ENCODE measurements around the gene GFAP. TPM values are rescaled to one million over a fixed set of nuclear protein-coding genes. Genes with fewer than 3 reads are reported as not detected.

Gene GFAP
- total RNA-seq, 2 experiments from 2014 or later, result not detected

- intact Hi-C loops (cut with micrococcal nuclease), result no loop called here
- no peaks in the 10 kb centered on the region for H3K36me3 Mint-ChIP-seq (ENCODE audit: low read depth)
- H3K27me3 Mint-ChIP-seq, result peaks cover 10% of the 10 kb centered on the region
- H3K4me1 Mint-ChIP-seq (ENCODE audit: low read depth), result peaks cover 2% of the 10 kb centered on the region
- ATAC-seq (no peak), DNase-seq (no peak)
- POLR2A ChIA-PET, result no interaction called here
- no peak overlapping the region for H3K4me3 Mint-ChIP-seq
- TF ChIP-seq CTCF (IDR thresholded peaks at IDR 0.05), result no peak
- H3K27ac Mint-ChIP-seq, result no peak overlapping the region
- CTCF ChIA-PET, result no interaction called here
- no peaks in the 10 kb centered on the region for H3K9me3 Mint-ChIP-seq
These were observed 9.2 kb downstream of the GFAP start for GRCh38 chr17:44906010-44906646.

DNA sequence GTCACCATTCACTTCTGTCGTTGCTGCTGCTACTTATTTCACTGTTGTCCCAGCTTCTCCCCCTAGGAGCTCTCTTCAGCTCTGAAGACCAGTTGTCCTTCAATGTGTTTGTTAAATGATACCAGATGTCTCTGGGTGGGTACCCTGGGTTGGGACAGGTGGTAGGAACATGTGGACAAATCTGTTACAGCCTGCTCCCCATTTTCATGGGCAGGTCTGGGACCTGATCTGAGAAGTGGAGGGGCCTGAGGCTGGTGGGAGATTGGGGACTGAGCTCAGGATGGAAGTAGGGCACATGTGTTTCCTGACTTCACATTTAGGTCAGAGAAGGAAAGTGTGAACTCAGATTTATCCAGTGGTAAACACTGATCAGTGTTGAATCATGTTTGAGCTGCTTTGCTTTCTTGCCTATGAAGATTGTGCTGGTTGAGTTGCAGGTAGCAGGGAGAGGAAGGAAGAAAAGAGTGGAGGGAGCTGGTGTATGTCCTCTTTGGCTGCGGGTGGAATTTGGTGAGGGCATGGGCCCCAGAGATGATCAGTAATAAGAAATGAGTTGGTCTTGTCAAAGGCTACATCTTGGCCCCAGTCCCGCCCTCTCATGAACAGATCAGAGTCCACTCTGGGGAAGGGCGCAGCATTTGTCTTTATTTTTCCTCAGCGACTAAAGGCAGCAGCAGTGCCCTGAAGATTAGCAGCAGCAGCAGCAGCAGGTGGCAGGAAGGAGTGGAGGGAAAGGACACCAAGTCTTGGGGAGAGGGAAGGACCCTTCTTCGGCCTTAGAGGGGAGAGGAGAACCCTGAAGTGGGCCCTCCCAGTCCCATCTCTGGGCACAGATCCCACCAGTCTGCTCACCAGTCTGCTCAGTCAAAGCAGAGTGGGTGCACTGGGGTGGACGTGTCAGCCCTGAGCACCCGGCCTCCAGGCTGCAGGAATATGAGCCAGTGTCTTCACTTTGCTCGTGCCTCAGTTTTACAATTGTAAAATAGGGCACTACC, 10.0 kb downstream of the GFAP start:
- Mint-ChIP-seq H3K27ac (no peak overlapping the region), H3K36me3 (ENCODE audit: low read depth) (no peaks in the 10 kb centered on the region), H3K4me1 (ENCODE audit: low read depth) (peaks cover 1% of the 10 kb centered on the region), H3K9me3 (no peaks in the 10 kb centered on the region), H3K4me3 (no peak overlapping the region), H3K27me3 (peaks cover 3% of the 10 kb centered on the region)
- intact Hi-C loops (cut with micrococcal nuclease), result no loop called here
- POLR2A ChIA-PET, result no interaction called here
- CTCF ChIA-PET, result interaction anchor here (2.7 kb wide), 1 partner anchor 116 kb away, joined by 6 read pairs; no protein-coding TSS in a partner anchor
- DNase-seq (no peak), ATAC-seq (no peak)
- no peak for TF ChIP-seq CTCF (IDR thresholded peaks at IDR 0.05)

- no peak overlapping the region for H3K4me3 Mint-ChIP-seq
- ATAC-seq (no peak), DNase-seq (no peak)
- H3K4me1 Mint-ChIP-seq (ENCODE audit: low read depth), result peaks cover 8% of the 10 kb centered on the region
- ChIA-PET POLR2A (no interaction called here), CTCF (interaction anchor here (2.7 kb wide), 1 partner anchor 117 kb away, joined by 6 read pairs; no protein-coding TSS in a partner anchor)
- intact Hi-C loops (cut with micrococcal nuclease), result no loop called here
- H3K27me3 Mint-ChIP-seq, result peaks cover 2% of the 10 kb centered on the region
- TF ChIP-seq CTCF (IDR thresholded peaks at IDR 0.05), result no peak
- H3K27ac Mint-ChIP-seq, result no peak overlapping the region
- H3K36me3 Mint-ChIP-seq (ENCODE audit: low read depth), result no peaks in the 10 kb centered on the region
- no peaks in the 10 kb centered on the region for H3K9me3 Mint-ChIP-seq
These were observed 11.0 kb downstream of the GFAP start for GRCh38 chr17:44904001-44904984.

- H3K4me1 Mint-ChIP-seq (ENCODE audit: low read depth), result peaks cover 14% of the 10 kb centered on the region
- H3K4me3 Mint-ChIP-seq, result no peak overlapping the region
- no peak for TF ChIP-seq CTCF (IDR thresholded peaks at IDR 0.05)
- ChIA-PET POLR2A (no interaction called here), CTCF (interaction anchor here (0.7 to 2.7 kb wide), 8 partner anchors 10 to 197 kb away, joined by 3 to 6 read pairs (median 3); no protein-coding TSS in a partner anchor)
- H3K9me3 Mint-ChIP-seq, result no peaks in the 10 kb centered on the region
- ATAC-seq, result no peak
- H3K27me3 Mint-ChIP-seq, result no peaks in the 10 kb centered on the region
- peaks cover 4% of the 10 kb centered on the region for H3K36me3 Mint-ChIP-seq (ENCODE audit: low read depth)
- no peak overlapping the region for H3K27ac Mint-ChIP-seq
- intact Hi-C loops (cut with micrococcal nuclease), result no loop called here
- DNase-seq, result no peak
These were observed 12.2 kb downstream of the GFAP start for GRCh38 chr17:44903012-44903685.
